IMR-90 (cell line): ENCODE measurements around the gene SEC14L1.

Source experiments
- CEBPB ChIP-seq: IDR thresholded peaks from 2 replicates; pipeline ENCODE4 v1.6.1; 2012; ENCODE audit warnings: low read depth, low read length, improper control_type of control experiment
- CTCF ChIP-seq: conservative IDR thresholded peaks from 2 replicates; pipeline ENCODE4 v1.5.1; 2012; ENCODE audit warnings: mild to moderate bottlenecking, low read depth, low read length, improper control_type of control experiment
- ELK1 ChIP-seq: fragments of 150-350 bp; IDR thresholded peaks from 2 replicates; pipeline ENCODE4 v1.6.1; 2016; ENCODE audit warnings: low read depth, mild to moderate bottlenecking, low read length, moderate library complexity, borderline replicate concordance
- MAFK ChIP-seq: IDR thresholded peaks from 2 replicates; pipeline ENCODE4 v1.6.1; 2012; ENCODE audit warnings: low read depth, low read length, improper control_type of control experiment
- POLR2A ChIP-seq: IDR thresholded peaks from 2 replicates; pipeline ENCODE4 v1.6.1; 2012; ENCODE audit warnings: mild to moderate bottlenecking, low read depth, low read length
- RCOR1 ChIP-seq: IDR thresholded peaks from 2 replicates; pipeline ENCODE4 v1.6.1; 2012; ENCODE audit warnings: mild to moderate bottlenecking, low read length, improper control_type of control experiment; ENCODE audit not compliant: insufficient replicate concordance

DNA sequence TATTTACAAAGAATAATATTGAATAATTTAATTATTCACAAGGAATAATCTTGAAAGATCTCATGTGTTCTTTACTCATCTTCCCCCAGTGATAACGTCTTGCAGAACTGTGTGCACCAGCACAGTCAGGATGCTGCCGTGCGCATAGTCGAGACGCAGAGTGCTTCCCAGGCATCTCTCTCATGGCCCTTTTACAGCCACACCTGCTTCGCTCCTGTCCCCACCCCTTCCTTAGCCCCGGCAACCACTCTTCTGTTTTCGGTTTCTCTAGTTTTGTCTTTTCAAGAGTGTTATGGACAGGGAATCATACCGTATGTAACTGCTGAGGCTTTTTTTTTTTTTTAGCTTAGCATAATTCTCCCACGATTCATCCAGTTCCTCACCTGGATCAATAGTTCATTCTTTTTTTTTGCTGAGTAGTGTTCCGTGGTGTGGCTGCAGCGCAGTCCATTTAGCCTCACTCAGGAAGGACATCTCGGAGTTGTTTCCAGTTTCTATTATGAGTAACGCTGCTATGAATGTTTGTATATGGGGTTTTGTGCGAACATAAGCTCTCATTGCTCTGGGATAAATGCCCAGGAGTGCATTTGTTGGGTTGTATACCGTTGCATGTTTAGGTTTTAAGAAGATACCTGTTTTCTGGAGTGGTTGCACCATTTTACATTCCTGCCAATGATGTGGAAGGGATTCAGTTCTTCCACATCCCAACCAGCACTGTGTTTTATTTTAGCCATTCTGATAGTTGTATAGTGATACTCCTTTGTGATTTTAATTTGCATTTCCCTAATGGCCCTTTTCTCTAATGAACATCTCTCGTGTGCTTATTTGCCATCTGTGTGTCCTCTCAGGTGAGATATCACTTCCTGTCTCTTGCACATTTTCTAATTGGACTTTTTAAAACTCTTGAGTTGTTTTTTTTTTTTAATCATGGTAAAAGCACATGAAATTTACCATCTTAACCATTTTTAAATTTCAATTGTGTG lies 47.6 kb downstream of the SEC14L1 start:
- TF ChIP-seq CTCF (no peak), MAFK (no peak), RCOR1 (no peak), ELK1 (no peak), POLR2A (no peak), CEBPB (no peak)
